Right lobe of liver (tissue), 6 donors: ENCODE measurements around the gene OLA1. TPM values are rescaled to one million over a fixed set of nuclear protein-coding genes. Genes with fewer than 3 reads are reported as not detected.

Experiments
- ATAC-seq, 4 donors: fragments of 200-7000 bp; cut with Tn5 transposase; one replicate each; pipeline ENCODE4 v1.9.1; 2020; ENCODE audit warnings: mild to moderate bottlenecking in 4 of 4, moderate library complexity in 4 of 4
- DNase-seq, 3 donors: peaks; one replicate each; pipeline ENCODE4 v3.0.0-alpha.2; 2020
- H3K27ac ChIP-seq, 3 donors: fragments of 200-600 bp; one replicate each; pipeline ENCODE4 v1.8.0; 2022
- H3K27me3 ChIP-seq, 2 donors: fragments of 200-600 bp; one replicate each; pipeline ENCODE4 v1.8.0; 2022
- H3K36me3 ChIP-seq, 4 donors: fragments of 200-600 bp; sonication (generic) in 1 of 4; one replicate each; pipeline versions ENCODE4 v1.5.1 to v1.8.0; 2017 to 2022; ENCODE audit warnings: control low read depth in 1 of 4
- H3K4me1 ChIP-seq, 4 donors: fragments of 200-600 bp; sonication (generic) in 1 of 4; one replicate each; pipeline versions ENCODE4 v1.5.1 to v1.8.0; 2017 to 2022; ENCODE audit warnings: control low read depth in 1 of 4
- H3K4me3 ChIP-seq, 3 donors: fragments of 200-600 bp; one replicate each; pipeline ENCODE4 v1.8.0; 2022
- H3K9me3 ChIP-seq, 4 donors: fragments of 200-600 bp; sonication (generic) in 1 of 4; one replicate each; pipeline versions ENCODE4 v1.5.1 to v1.8.0; 2017 to 2022; ENCODE audit warnings: control low read depth in 1 of 4
- POLR2A ChIP-seq: fragments of 450-650 bp; IDR thresholded peaks from one replicate; pipeline ENCODE4 v1.6.1; 2017; ENCODE audit warnings: antibody characterized with exemption, mild to moderate bottlenecking
- WGBS: methylation state at CpG from one replicate; pipeline ENCODE4 v1.1.6; 2018; ENCODE audit warnings: low coverage, low lambda C conversion rate; ENCODE audit not compliant: insufficient coverage; ENCODE audit errors: missing lambda C conversion rate; 5-methylcytosine and 5-hydroxymethylcytosine counted together
- intact Hi-C, 2 donors: fragments of 100-400 bp; cut with DNase I; formaldehyde crosslinking; loops; one replicate each; pipeline versions ENCODE4 v1.11.2 to v1.14.1; 2022
- total RNA-seq, 6 experiments: library from RNA; depleted of rRNA in 2 of 6; stranded (reverse); fragments of >200 nt in 2 of 6; fragmentation: NEBNext Ultra II Directional in 3 of 6; extraction: Animal tissue kit (Norgen Biotek cat#: 25700) in 3 of 6; gene quantifications; one replicate each; pipeline versions ENCODE4 v1.1.0 to v1.2.4, GENCODE V29; 2016 to 2023
- TF ChIP-seq, protein P1 (sequence below), 4 donors: fragments of 200-600 bp in 3 of 4; fragments of 450-650 bp in 1 of 4; IDR thresholded peaks; one replicate each; pipeline versions ENCODE4 v1.5.1 to v1.8.0; 2016 to 2022; ENCODE audit warnings: antibody characterized with exemption in 4 of 4, mild to moderate bottlenecking in 2 of 4
- donor health status: DM: no; HTN: yes; CAD: no.
- donor health status: DM: no; HTN: no; CAD: no.
- donor health status: DM: no; HTN: no; CAD: no.
- donor health status: DM: no; HTN: yes; CAD: no.
- donor health status: DM: no; HTN: yes; CAD: no.

Gene OLA1
- total RNA-seq, 6 experiments from 2014 or later, result 22.2 to 60.8 (median 38.6) TPM

DNA sequence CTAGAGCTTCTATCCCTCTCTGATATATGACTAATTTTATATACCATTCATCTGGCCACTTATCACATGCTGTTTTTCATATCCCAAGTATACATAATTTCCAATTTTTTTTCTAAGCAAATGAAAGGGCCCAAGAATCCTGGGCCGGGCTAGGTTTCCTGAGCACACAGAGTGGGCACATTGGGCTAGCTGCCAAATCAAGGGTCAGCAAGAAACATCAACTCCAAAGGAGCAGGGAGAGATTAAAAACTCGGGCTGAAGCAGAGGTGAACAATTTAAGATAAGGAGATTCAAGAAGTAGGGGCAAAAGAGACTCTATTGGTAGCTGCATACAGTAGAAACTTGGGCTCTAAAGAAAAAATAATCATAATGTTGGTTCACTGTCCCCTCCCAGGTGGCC lies 39.0 kb downstream of the OLA1 start:
- no peak for DNase-seq
- no peaks in the 10 kb centered on the region for H3K4me1 ChIP-seq
- H3K9me3 ChIP-seq, result no peaks in the 10 kb centered on the region
- 60% methylated on average over 2 of the region's 2 CpGs for WGBS
- H3K36me3 ChIP-seq, result no peaks in the 10 kb centered on the region
- no peaks in the 10 kb centered on the region for H3K27me3 ChIP-seq
- H3K27ac ChIP-seq, result no peak overlapping the region
- no peak for ATAC-seq
- no peak overlapping the region for H3K4me3 ChIP-seq
- intact Hi-C loops, result no loop called here
- TF ChIP-seq POLR2A, result no peak
- TF ChIP-seq, protein P1, sequence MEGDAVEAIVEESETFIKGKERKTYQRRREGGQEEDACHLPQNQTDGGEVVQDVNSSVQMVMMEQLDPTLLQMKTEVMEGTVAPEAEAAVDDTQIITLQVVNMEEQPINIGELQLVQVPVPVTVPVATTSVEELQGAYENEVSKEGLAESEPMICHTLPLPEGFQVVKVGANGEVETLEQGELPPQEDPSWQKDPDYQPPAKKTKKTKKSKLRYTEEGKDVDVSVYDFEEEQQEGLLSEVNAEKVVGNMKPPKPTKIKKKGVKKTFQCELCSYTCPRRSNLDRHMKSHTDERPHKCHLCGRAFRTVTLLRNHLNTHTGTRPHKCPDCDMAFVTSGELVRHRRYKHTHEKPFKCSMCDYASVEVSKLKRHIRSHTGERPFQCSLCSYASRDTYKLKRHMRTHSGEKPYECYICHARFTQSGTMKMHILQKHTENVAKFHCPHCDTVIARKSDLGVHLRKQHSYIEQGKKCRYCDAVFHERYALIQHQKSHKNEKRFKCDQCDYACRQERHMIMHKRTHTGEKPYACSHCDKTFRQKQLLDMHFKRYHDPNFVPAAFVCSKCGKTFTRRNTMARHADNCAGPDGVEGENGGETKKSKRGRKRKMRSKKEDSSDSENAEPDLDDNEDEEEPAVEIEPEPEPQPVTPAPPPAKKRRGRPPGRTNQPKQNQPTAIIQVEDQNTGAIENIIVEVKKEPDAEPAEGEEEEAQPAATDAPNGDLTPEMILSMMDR (IDR thresholded peaks at IDR 0.05), result no peak

DNA sequence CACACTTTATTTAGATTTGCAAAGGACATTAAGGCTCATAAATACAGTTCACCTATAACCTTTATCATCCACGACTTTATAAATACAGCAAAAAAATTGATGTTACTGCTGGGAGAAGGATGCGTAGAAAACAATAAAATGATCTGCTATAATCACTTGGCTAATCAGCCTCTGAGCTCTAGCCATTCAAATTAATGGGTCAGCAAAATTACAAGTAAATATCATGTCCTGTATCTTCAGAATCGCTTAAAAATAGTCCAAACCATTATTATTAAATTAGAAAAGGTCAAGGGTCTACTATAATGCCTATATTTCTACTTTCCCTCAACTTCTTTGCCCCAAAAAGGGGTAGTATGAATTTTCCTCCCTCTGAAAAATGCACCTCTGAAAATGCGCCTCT lies 40.3 kb downstream of the OLA1 start:
- DNase-seq, result no peak
- WGBS, result 70% methylated on average over 4 of the region's 4 CpGs
- Histone ChIP-seq H3K9me3 (no peaks in the 10 kb centered on the region), H3K4me1 (no peaks in the 10 kb centered on the region), H3K27ac (no peak overlapping the region), H3K27me3 (no peaks in the 10 kb centered on the region), H3K36me3 (no peaks in the 10 kb centered on the region), H3K4me3 (no peak overlapping the region)
- intact Hi-C loops, result no loop called here
- TF ChIP-seq, protein P1 (IDR thresholded peaks at IDR 0.05), result no peak
- TF ChIP-seq POLR2A, result no peak
- ATAC-seq, result no peak

DNA sequence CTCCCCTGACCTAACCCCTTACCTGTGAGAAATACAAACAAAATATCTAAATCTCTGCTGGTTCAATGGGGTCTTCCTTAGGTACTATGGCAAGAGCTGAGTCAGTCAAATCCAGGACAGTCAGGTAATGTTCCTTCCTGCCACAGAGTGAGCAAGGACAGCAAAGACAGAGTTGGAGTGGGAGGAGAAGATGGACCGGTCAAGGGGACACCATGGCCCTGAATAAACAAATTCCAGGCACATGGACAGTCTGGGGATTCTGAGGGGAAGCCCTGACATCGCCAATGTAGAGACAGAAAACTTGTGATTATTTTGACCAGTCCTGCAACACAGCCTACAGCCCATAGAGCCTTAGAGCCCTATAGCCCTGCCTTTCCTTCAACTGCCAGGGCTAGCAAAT lies 42.8 kb downstream of the OLA1 start:
- ATAC-seq, result no peak
- Histone ChIP-seq H3K27ac (no peak overlapping the region), H3K36me3 (no peaks in the 10 kb centered on the region), H3K9me3 (no peaks in the 10 kb centered on the region), H3K4me3 (no peak overlapping the region), H3K27me3 (no peaks in the 10 kb centered on the region), H3K4me1 (no peaks in the 10 kb centered on the region)
- DNase-seq, result no peak
- TF ChIP-seq, protein P1 (IDR thresholded peaks at IDR 0.05), result no peak
- intact Hi-C loops, result no loop called here
- WGBS, result 100% methylated on average over 2 of the region's 2 CpGs

DNA sequence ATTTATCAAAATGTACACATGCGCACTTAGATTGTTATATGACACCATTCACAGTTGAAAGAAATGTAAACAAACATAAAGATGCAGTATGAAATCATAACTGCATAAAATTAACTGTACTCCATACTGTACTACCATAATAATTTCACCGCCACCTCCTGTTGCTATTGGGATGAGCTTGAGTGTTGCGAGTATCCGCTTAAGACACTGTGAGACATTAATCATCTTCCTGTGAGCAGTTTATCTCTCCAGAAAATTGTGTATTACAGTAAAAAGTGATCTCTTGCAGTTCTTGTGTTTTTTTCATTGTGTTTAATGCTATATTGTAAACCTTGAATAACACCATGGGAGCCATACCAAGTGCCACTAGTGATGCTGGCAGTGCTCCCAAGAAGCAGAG lies 46.1 kb downstream of the OLA1 start:
- Histone ChIP-seq H3K4me3 (no peak overlapping the region), H3K27ac (no peak overlapping the region), H3K27me3 (no peaks in the 10 kb centered on the region), H3K36me3 (no peaks in the 10 kb centered on the region), H3K9me3 (no peaks in the 10 kb centered on the region), H3K4me1 (no peaks in the 10 kb centered on the region)
- TF ChIP-seq, protein P1 (IDR thresholded peaks at IDR 0.05), result no peak
- TF ChIP-seq POLR2A, result no peak
- ATAC-seq (no peak), DNase-seq (no peak)
- 100% methylated on average over 4 of the region's 4 CpGs for WGBS
- intact Hi-C loops, result no loop called here
